KOPT-K1 (cell line): Measurements from ENCODE around the gene FOXP1.

Source experiments
- H3K27ac ChIP-seq: fragments of 200-600 bp; sonication (generic); 2 replicates; pipeline ENCODE4 v1.5.1; 2016; ENCODE audit warnings: antibody characterized with exemption, mild to moderate bottlenecking, low read depth, low read length; ENCODE audit not compliant: poor library complexity, severe bottlenecking
- H3K36me3 ChIP-seq: fragments of 200-600 bp; sonication (generic); 2 replicates; pipeline ENCODE4 v1.5.1; 2017; ENCODE audit warnings: antibody characterized with exemption, mild to moderate bottlenecking, low read length, moderate library complexity; ENCODE audit not compliant: insufficient read depth
- H3K9me3 ChIP-seq: fragments of 200-600 bp; sonication (generic); 2 replicates; pipeline ENCODE4 v1.5.1; 2017; ENCODE audit warnings: antibody characterized with exemption, low read length, mild to moderate bottlenecking; ENCODE audit not compliant: insufficient read depth, poor library complexity, severe bottlenecking

FOXP1 gene

DNA sequence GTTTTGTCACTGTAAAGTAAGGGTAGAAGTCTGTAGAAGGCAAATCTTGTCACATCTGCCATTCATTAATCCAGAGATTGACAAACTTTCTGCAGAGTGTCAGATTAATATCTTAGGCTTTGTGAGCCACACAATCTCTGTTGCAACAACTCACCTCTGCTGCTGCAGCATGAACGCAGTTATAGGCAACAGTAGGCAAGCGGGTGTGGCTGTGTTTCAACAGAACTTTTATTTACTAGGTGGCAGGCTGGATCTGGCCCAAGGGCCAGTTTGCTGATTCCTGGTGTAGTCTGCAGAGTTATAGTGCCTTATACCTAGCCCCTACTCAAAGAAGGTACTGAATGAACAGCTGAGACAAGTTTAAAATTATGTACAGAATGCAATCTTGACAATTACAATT lies 396.7 kb downstream of the FOXP1 start:
- Histone ChIP-seq H3K27ac (no peak overlapping the region), H3K9me3 (no peaks in the 10 kb centered on the region)

DNA sequence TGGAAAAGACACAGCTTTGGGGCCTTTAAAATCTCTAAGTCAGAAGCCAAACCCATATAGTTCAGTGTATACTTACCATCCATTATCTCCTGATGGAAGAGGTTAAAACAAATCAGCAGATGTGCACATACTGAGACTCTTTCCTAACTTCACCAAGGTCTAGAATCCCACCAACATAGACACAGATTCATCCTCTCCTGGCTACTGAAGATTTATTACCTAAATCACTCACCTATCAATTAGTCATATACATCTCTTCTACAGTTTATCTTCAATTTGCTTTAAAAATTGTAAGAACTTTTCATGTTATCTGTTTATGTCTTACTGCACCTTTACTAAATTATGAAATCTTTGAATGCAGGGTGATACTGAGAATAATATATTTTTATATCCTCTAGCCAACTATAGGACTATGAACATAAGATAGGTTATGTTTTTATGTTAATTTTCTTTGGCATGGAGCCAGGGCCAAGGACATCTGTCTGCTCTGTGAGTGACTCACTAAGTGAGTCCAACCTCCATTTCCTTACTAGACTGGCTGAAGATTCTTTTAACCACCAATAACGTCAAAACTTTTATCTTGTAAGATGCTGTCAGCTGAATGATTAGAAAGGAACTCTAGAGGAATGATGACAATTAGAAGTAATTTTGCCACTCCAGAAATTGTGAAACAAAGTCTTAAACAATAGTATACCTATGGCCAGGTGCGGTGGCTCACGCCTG lies 397.6 kb downstream of the FOXP1 start:
- no peaks in the 10 kb centered on the region for H3K36me3 ChIP-seq
- no peaks in the 10 kb centered on the region for H3K9me3 ChIP-seq
- H3K27ac ChIP-seq = no peak overlapping the region

More for the DNA sequence above, 396.7 kb downstream of the FOXP1 start:
- no peaks in the 10 kb centered on the region for H3K36me3 ChIP-seq

DNA sequence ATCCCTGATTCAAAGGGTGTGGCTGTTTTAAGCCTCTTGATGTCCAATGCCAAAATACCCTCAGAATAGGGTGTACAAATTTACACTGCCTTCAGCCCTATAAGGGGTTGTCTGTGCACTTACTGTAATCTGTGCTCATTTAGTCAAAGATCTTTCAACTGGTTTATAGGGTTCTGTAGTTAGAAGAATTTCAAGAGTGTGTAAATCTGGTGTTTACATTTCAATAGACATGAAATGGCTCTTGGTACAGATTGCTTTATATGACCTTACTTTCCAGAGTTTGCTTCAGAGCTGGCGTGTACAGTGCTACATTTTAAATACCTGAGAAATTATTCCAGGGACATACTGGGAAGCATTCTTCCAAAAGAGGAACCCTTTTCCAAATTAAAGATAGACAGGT lies 399.3 kb downstream of the FOXP1 start:
- no peaks in the 10 kb centered on the region for H3K9me3 ChIP-seq
- no peaks in the 10 kb centered on the region for H3K36me3 ChIP-seq
- H3K27ac ChIP-seq = no peak overlapping the region

DNA sequence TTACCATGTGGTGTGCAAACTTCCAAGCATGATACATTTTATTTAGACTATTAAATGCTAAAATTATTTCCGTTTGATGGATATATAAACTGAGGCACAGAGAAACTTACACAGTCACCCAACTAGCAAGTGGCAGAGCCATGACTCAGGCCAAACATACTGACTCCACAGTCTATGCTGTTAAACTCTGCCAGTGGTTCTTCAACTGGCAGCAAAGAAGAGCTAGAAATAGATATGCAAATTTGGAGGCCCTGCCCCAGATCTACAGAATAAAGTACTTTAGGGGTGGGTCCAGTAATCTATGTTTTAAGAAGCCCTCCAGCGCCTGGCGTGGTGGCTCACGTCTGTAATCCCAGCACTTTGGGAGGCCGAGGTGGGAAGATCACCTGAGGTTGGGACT lies 400.0 kb downstream of the FOXP1 start:
- Histone ChIP-seq H3K36me3 (no peaks in the 10 kb centered on the region), H3K27ac (no peak overlapping the region), H3K9me3 (no peaks in the 10 kb centered on the region)

DNA sequence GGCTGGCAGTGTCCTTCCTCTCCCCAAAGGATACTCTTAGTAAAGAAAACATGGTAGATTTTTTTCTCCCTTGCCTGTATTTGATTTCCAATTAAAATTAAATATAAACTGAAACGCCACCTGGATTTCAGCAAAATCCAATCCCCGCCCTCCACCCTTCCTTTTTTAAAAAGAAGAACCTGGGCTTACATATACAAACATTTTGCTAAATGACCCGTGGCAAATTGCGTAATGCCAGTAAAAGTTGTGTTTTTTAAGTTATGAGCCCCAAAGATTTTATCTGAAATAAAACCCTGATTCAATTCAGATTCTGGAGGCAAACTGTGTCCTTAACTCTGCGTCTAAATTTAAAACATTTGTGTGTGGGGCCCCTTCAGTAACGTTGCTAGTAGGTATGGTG lies 403.0 kb downstream of the FOXP1 start:
- Histone ChIP-seq H3K9me3 (no peaks in the 10 kb centered on the region), H3K36me3 (no peaks in the 10 kb centered on the region), H3K27ac (no peak overlapping the region)

DNA sequence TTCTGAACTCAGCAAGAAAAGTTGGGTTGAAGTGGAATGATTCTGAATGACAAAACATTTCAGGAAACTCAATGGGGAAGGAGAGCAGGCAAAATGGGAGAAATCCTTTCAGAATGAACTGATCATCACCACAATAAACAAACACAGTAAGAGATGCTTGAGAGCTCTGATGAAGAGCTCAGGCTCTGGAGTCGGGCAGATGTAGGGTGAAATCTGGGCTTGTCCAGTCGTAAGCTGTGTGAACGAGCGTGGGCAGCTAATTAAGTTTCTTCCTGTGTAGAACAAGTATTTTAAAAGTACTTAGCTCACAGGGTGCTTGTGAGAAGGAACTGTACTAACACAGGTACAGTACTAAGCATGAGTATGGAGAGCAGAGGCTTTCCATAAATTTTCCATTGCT lies 406.2 kb downstream of the FOXP1 start:
- Histone ChIP-seq H3K9me3 (no peaks in the 10 kb centered on the region), H3K27ac (no peak overlapping the region), H3K36me3 (no peaks in the 10 kb centered on the region)

DNA sequence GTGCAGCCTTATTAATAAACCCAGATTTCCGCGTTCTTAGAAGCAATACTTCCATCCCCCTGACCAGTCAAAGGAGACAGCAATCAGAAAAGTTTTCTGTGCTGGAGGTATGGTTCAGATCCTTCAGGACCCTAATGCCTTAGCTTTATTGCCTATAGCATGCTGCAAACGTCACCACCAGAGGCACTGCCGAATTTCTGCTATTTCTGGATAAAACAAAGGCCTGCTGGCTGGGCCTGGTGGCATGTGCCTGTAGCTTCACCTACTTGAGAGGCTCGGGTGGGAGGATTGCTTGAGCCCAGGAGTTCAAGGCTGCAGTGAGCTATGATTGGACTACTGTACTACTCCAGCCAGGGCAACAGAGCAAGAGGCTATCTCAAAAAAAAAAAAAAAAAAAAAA lies 407.2 kb downstream of the FOXP1 start:
- Histone ChIP-seq H3K9me3 (no peaks in the 10 kb centered on the region), H3K27ac (no peak overlapping the region), H3K36me3 (no peaks in the 10 kb centered on the region)

DNA sequence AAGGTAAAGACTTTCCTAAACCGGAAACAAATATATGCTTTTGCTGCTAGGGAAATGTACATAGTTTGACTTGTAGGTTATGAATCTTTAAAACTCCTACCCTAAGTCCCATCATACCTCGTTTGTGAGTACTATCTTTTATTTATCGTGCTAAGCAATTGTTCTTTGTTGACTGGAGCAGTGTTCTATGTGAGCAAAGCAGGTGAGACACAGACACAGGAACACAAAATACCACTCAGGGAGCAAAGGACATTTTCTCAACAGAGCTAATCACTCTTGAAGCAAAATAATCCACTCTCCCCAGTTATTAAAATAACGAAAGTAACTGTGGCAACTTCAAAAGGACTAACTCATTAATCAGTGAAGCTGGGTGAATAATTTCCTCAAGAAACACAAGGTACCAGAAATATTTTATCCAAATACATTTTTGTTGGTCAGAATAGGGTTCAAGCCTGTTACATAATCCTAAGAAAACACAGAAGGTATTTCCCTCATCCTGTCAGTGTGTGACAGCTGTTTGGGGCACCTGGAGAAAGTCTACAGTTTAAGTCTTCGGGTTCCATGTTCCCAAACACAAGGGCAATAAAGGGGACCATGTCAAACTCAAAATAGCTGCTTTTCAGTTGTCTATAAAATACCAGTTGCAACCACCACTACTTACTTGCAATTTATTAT lies 407.7 kb downstream of the FOXP1 start:
- no peak overlapping the region for H3K27ac ChIP-seq
- H3K36me3 ChIP-seq = no peaks in the 10 kb centered on the region
- H3K9me3 ChIP-seq = no peaks in the 10 kb centered on the region

DNA sequence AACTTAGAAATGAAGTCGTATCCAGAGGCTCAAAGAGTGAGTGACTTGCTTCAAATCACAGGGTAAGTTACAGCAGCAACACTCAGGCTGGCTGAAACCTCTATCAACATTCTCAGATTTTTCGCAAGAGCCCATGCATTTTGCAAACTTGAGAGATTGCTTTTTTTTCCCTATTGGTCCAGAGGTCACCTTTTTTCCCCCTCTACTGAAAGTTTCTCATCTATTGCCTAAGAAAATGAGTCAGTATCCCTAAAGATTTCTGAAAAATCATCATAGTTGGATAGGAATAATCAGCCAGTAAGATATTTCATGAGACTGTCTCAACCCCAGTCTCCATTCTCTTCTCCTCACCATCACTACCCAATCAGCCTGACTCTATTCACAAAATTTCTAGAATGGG lies 410.6 kb downstream of the FOXP1 start:
- Histone ChIP-seq H3K9me3 (no peaks in the 10 kb centered on the region), H3K36me3 (no peaks in the 10 kb centered on the region), H3K27ac (no peak overlapping the region)

DNA sequence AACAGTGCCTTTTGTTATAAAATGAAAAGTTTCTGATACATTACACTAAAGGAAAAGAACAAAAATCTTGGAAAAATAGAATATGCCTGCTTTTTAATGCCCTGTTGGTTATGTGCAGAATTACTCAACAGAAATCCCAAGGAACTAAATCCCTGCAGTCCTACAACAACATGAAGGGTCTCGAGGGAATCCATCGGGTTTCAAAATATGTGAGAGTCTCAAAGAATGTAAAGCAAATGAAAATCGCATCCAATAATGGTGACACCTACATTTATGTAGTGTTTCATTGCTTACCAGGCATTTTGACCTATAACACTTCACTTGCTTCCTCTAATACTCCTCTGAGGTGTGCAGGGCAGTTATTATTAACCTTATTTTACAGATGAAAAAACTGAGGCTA lies 411.3 kb downstream of the FOXP1 start:
- Histone ChIP-seq H3K27ac (no peak overlapping the region), H3K36me3 (no peaks in the 10 kb centered on the region), H3K9me3 (no peaks in the 10 kb centered on the region)

DNA sequence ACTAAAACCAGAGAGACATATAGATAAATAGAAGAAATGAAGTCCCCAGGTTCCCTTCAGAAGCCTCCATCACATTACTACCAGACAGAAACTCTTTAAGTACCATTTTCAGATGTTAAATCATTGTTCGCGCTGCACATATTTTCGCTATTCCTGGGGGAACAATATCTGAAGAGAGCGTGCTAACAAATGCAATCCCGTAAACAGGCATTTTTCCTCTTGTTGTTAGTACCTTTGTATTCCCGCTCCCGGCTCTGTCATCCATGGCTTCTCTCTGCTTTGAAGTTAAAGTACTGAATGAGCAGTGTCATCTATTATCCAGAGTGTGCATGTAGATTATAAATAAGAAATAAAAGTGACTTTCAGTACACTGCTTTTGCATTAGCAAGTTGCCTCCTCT lies 412.3 kb downstream of the FOXP1 start:
- no peaks in the 10 kb centered on the region for H3K9me3 ChIP-seq
- H3K36me3 ChIP-seq = no peaks in the 10 kb centered on the region
- no peak overlapping the region for H3K27ac ChIP-seq

DNA sequence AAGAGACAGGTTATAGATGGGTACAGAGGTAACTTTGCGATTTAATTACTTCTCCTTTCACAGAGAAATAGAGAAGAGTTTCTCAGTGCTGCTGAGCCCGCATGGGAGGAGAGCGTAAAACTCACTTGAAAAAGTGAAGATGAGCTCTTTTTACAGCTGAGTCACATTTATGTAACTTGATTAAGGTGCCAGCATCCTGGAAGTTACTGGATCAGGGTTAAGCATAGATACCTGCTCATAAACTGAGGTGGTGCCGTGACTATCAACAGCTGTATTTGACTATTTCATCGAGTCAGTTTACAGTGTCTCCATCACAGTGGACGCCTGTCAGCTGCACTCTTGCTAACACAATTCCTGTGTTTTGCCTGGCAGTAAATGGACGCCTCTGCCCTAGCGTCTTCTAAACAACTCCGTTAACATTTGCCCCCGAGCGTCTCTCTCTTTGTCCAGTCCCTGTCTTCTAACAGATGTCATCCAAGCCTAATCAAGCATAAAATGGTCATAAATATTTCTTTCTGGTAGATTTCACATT lies 414.6 kb downstream of the FOXP1 start:
- Histone ChIP-seq H3K27ac (no peak overlapping the region), H3K36me3 (no peaks in the 10 kb centered on the region), H3K9me3 (no peaks in the 10 kb centered on the region)

DNA sequence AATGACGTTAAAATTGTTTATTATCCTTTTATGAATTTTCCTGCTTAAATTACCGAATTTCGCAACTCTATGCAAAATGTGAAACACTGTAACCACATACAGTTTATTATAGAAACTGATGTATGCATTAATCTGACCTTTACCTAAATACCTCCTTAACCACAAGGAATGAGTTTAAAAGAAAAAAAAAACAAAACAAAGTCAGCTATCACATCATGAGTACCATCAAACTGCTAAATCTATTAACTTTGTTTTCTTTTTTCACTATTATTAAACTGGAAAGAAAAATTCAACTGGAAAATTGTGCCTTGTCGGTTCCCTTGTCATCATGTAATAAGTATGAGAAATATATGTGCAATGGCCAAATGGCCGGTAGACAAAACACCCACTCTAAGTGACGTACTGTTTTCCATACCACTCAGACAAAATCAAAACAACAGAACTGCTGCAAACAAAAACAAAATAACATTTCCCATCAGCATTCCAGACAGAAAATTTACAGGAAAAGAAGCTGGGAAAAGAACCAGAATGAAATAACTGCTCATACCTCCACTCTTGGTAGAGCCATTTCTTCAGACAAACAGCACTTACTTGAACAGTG lies 415.3 kb downstream of the FOXP1 start:
- Histone ChIP-seq H3K27ac (no peak overlapping the region), H3K36me3 (no peaks in the 10 kb centered on the region), H3K9me3 (no peaks in the 10 kb centered on the region)

DNA sequence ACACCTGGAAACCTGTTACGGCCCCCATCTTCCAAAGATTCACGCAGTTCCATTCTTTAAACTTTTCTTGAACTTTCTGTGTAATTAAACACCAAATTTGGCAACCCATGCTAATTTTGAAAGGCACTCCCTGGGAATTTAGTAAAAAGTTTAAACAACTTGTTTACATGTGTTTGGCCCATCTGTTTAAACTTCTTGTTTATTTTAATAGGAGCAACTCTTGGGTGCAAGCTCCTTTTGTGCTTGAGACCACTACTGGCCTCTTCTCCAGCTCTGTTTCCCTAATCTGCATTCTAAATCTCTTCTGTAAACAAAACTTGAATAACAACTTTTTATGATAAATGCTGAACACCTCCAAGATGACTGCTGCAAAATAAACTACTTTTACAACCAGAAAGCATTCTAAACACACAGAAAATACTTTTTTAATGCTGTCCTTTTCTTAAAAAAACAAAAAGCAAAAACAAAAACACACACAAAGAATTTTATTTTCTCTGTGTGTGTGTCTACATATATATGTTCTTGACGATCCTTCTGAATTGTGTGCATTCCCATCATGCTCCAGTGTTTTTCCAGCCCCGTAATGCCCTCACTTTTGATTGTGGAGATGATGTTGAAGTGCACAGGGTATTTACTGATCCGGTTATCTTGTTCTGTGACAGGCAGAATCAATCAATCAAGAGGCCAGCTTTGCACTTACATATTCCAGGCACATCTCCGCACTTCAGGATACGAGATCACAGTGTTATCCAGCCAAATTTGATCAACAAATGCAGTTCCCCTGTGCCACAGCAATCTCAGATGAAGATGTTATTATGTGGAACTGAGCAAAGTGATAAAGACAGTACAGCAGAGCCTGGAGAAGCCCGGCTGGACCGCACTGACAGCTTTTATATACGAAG lies 416.9 kb downstream of the FOXP1 start:
- H3K9me3 ChIP-seq = no peaks in the 10 kb centered on the region
- no peaks in the 10 kb centered on the region for H3K36me3 ChIP-seq
- H3K27ac ChIP-seq = no peak overlapping the region

DNA sequence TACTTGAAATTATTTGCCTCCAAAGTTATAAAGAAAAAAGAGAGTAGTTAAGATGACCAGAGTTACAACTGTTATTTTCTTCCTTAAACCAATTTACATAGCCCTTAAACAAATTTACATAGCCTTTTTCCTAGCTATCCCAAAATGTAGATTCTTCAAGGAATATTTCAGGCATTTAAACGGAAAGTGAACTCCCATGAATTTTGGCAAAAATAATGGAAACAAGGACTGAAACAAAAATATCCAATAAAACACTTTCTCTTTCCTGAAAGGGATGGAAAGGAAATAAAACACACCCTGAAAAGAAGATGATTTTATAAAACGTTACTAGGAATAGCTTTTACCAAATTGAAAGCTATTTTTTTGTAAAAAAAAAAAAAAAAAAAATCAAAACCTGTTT lies 418.6 kb downstream of the FOXP1 start:
- Histone ChIP-seq H3K27ac (no peak overlapping the region), H3K36me3 (no peaks in the 10 kb centered on the region), H3K9me3 (peaks cover 10% of the 10 kb centered on the region)
